ENCODE measurements around the gene HLA-DPB1.
A peak's percentile ranks its signal among the peaks of the same experiment; 100 is the strongest.

GRCh38 chr6:33091957-33092356 is 16.2 kb downstream of the HLA-DPB1 start:
- no peak for TF ChIP-seq EZH2phosphoT487 (IDR thresholded peaks at IDR 0.05; ENCODE audit: low read depth)
- peak; percentile 70 for TF ChIP-seq CTCF (IDR thresholded peaks at IDR 0.05; ENCODE audit: low read depth, low read length)

Data from OCI-LY3 (cell line).